Gastrocnemius medialis (tissue), 4 donors: ENCODE data around the gene EFCAB6. TPM values are rescaled to one million over a fixed set of nuclear protein-coding genes. Genes with fewer than 3 reads are reported as not detected.

Experiments
- ATAC-seq, 2 donors: fragments of 150-250 bp; one replicate each; pipeline ENCODE4 v1.9.1; 2016
- DNase-seq, 2 donors: peaks; one replicate each; pipeline ENCODE4 v3.0.0-alpha.2; 2019
- H3K27ac ChIP-seq, 4 donors: fragments of 200-600 bp; sonication (generic); 1 replicate in 1 of 4; 2 replicates in 3 of 4; pipeline ENCODE4 v1.5.1; 2016 to 2018; ENCODE audit warnings: mild to moderate bottlenecking in 2 of 4, moderate library complexity in 1 of 4
- H3K27me3 ChIP-seq, 3 donors: fragments of 200-600 bp; sonication (generic) in 2 of 3; 1 replicate in 1 of 3; 2 replicates in 2 of 3; pipeline versions ENCODE4 v1.5.1 to v1.6.0; 2016 to 2019; ENCODE audit warnings: mild to moderate bottlenecking in 1 of 3, moderate library complexity in 1 of 3
- H3K36me3 ChIP-seq, 2 donors: fragments of 200-600 bp; sonication (generic) in 1 of 2; one replicate each; pipeline ENCODE4 v1.5.1; 2017 to 2018
- H3K4me1 ChIP-seq, 2 donors: fragments of 200-600 bp; sonication (generic) in 1 of 2; one replicate each; pipeline ENCODE4 v1.5.1; 2016 to 2017; ENCODE audit warnings: mild to moderate bottlenecking in 2 of 2
- H3K4me3 ChIP-seq, 4 donors: fragments of 200-600 bp; sonication (generic) in 3 of 4; 1 replicate in 1 of 4; 2 replicates in 3 of 4; pipeline ENCODE4 v1.5.1; 2016 to 2019; ENCODE audit warnings: mild to moderate bottlenecking in 2 of 4
- H3K9me3 ChIP-seq, 3 donors: fragments of 200-600 bp; sonication (generic) in 2 of 3; 1 replicate in 1 of 3; 2 replicates in 2 of 3; pipeline ENCODE4 v1.5.1; 2016 to 2019
- POLR2A ChIP-seq, 2 donors: fragments of 450-650 bp; IDR thresholded peaks; one replicate each; pipeline ENCODE4 v1.6.1; 2017; ENCODE audit warnings: antibody characterized with exemption in 2 of 2, mild to moderate bottlenecking in 2 of 2, moderate library complexity in 2 of 2
- in situ Hi-C, 4 donors: fragments of 200-750 bp; cut with MboI; loops; one replicate each; pipeline versions ENCODE4 v1.15.0 to v1.8.0; 2017; ENCODE audit warnings: low sequenced_read_pairs in 4 of 4
- intact Hi-C: fragments of 100-400 bp; cut with DNase I; formaldehyde crosslinking; loops from one replicate; pipeline ENCODE4 v1.15.1; 2023; ENCODE audit warnings: low total_unique reads
- total RNA-seq, 4 donors: library from RNA; depleted of rRNA; stranded (reverse); fragments of >200 nt; gene quantifications; one replicate each; pipeline versions ENCODE4 v1.1.0 to v1.2.3, GENCODE V29; 2016
- TF ChIP-seq, protein P1 (sequence below), 5 experiments: fragments of 450-650 bp in 3 of 5; fragments of 200-600 bp in 2 of 5; sonication (generic) in 2 of 5; IDR thresholded peaks in 4 of 5; conservative IDR thresholded peaks in 1 of 5; 1 replicate in 4 of 5; 2 replicates in 1 of 5; pipeline ENCODE4 v1.5.1; 2016 to 2019; ENCODE audit warnings: antibody characterized with exemption in 5 of 5, mild to moderate bottlenecking in 3 of 5, moderate library complexity in 3 of 5

EFCAB6 gene
- total RNA-seq, 4 donors from 2014 or later, result 0.07 to 4.4 (median 0.28) TPM

DNA sequence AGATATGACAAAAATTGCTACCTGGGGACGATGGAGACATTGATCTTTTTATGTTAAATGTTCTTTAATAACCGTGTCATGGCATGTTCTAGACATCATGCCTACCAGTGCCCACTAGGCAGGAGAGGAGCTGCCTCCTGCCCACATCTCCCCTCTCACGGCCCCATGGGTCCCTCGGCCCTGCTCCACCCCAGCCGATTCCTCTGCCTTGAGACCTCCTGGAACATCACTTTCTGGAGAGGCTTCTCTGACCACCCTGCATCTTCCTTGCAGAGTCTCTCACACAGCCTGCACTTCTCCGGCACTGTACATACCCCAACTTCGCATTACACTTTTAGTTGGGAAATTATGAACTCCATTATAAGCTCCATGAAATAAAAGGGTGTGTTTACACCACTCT lies 16.8 kb downstream of the EFCAB6 start:
- Histone ChIP-seq H3K4me1 (no peaks in the 10 kb centered on the region), H3K9me3 (no peaks in the 10 kb centered on the region), H3K27me3 (no peaks in the 10 kb centered on the region), H3K36me3 (no peaks in the 10 kb centered on the region), H3K4me3 (no peak overlapping the region), H3K27ac (no peak overlapping the region)
- TF ChIP-seq POLR2A (IDR thresholded peaks at IDR 0.05), result no peak
- TF ChIP-seq, protein P1, sequence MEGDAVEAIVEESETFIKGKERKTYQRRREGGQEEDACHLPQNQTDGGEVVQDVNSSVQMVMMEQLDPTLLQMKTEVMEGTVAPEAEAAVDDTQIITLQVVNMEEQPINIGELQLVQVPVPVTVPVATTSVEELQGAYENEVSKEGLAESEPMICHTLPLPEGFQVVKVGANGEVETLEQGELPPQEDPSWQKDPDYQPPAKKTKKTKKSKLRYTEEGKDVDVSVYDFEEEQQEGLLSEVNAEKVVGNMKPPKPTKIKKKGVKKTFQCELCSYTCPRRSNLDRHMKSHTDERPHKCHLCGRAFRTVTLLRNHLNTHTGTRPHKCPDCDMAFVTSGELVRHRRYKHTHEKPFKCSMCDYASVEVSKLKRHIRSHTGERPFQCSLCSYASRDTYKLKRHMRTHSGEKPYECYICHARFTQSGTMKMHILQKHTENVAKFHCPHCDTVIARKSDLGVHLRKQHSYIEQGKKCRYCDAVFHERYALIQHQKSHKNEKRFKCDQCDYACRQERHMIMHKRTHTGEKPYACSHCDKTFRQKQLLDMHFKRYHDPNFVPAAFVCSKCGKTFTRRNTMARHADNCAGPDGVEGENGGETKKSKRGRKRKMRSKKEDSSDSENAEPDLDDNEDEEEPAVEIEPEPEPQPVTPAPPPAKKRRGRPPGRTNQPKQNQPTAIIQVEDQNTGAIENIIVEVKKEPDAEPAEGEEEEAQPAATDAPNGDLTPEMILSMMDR (IDR thresholded peaks at IDR 0.05 in 4 of 5, conservative IDR thresholded peaks at IDR 0.05 in 1 of 5), result no peak
- ATAC-seq (no peak), DNase-seq (no peak)
- intact Hi-C loops (no loop called here), in situ Hi-C loops (no loop called here)

DNA sequence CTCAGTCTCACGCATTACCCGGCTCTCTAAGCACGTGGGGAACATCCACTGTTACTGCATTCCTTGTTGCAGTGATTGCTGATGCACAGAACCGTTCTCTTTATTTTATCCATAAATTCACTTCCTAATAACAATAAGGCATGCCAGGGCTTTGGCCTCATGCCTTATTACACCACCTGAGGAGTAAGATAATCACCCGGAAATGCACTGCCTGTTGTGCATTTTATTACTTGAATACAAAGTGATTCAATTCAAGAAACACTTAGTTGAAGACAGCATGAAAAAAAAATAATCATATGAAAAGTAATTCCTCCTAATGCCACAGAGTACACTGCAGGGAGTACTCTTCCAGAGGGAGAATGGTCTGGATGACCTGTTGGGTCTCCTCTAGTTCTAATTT lies 19.2 kb downstream of the EFCAB6 start:
- TF ChIP-seq, protein P1 (IDR thresholded peaks at IDR 0.05 in 4 of 5, conservative IDR thresholded peaks at IDR 0.05 in 1 of 5), result no peak
- no peak for TF ChIP-seq POLR2A (IDR thresholded peaks at IDR 0.05)
- Histone ChIP-seq H3K27ac (no peak overlapping the region), H3K36me3 (no peaks in the 10 kb centered on the region), H3K4me1 (no peaks in the 10 kb centered on the region), H3K4me3 (no peak overlapping the region), H3K27me3 (no peaks in the 10 kb centered on the region), H3K9me3 (no peaks in the 10 kb centered on the region)
- no peak for ATAC-seq
- intact Hi-C loops (no loop called here), in situ Hi-C loops (no loop called here)
- no peak for DNase-seq

DNA sequence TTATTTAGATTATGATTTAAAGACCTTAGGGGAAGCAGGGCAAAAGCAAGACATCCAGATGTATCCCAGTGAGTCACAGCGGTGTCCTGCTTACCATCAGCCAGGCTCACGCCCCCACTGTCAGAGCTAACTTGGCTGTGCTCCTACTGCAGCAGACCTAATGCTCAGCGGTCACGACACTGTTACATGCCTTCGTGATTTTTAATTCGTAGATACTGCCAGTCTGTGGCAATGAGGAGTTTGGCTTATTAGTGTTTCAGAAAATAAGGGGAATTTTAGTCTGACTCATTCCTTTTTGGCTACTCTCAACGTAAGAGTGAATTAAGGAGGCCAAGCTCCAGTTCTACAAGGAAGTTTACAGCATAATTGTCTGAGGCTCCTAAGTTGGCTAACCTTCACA lies 22.7 kb downstream of the EFCAB6 start:
- DNase-seq, result no peak
- no peak for ATAC-seq
- Histone ChIP-seq H3K27ac (no peak overlapping the region), H3K9me3 (no peaks in the 10 kb centered on the region), H3K27me3 (no peaks in the 10 kb centered on the region), H3K4me3 (no peak overlapping the region), H3K4me1 (no peaks in the 10 kb centered on the region), H3K36me3 (no peaks in the 10 kb centered on the region)
- TF ChIP-seq POLR2A (IDR thresholded peaks at IDR 0.05), result no peak
- TF ChIP-seq, protein P1 (IDR thresholded peaks at IDR 0.05 in 4 of 5, conservative IDR thresholded peaks at IDR 0.05 in 1 of 5), result no peak
- intact Hi-C loops (no loop called here), in situ Hi-C loops (no loop called here)

DNA sequence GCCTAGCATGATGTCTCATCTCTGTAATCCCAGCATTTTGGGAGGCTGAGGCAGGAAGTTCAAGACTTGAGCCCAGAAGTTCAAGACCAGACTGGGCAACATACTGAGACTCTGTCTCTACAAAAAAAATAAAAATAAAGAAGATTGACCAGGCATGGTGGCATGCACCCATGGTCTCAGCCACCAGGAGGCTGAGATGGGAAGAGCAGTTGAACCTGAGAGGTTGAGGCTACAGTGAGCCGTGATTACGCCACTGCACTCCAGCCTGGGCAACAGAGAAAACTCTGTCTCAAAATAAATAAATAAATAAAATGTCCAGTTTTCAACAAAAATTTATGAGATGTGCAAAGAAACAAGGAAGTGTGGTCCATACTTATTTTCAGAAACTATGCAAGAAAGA lies 28.3 kb downstream of the EFCAB6 start:
- DNase-seq, result no peak
- H3K27me3 ChIP-seq, result no peaks in the 10 kb centered on the region
- no peak overlapping the region for H3K4me3 ChIP-seq
- TF ChIP-seq, protein P1 (IDR thresholded peaks at IDR 0.05 in 4 of 5, conservative IDR thresholded peaks at IDR 0.05 in 1 of 5), result no peak
- TF ChIP-seq POLR2A (IDR thresholded peaks at IDR 0.05), result no peak
- H3K36me3 ChIP-seq, result no peaks in the 10 kb centered on the region
- in situ Hi-C loops, result no loop called here
- no peaks in the 10 kb centered on the region for H3K9me3 ChIP-seq
- ATAC-seq, result no peak
- no peak overlapping the region for H3K27ac ChIP-seq
- intact Hi-C loops, result no loop called here
- H3K4me1 ChIP-seq, result no peaks in the 10 kb centered on the region

DNA sequence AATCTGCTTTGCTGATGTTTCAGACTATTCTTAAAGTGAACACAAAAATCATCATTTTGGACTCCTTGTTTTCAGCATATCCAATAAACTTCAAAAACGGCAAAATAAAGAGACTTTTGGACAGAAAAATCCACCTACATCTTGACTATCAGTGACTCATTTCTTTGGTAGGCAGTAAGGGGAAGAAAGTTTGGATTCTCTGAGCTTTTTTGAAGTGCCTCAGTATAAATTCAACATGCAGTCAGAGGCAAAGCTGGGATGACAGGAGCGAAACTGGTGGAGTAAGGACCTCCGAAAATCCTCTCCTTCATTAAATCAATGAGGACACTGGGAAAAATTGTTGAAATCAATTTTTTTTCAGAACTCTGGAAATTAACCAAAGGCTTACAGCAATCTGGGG lies 29.7 kb downstream of the EFCAB6 start:
- intact Hi-C loops, result no loop called here
- H3K4me1 ChIP-seq, result no peaks in the 10 kb centered on the region
- no peak overlapping the region for H3K4me3 ChIP-seq
- ATAC-seq, result no peak
- H3K9me3 ChIP-seq, result no peaks in the 10 kb centered on the region
- TF ChIP-seq, protein P1 (IDR thresholded peaks at IDR 0.05 in 4 of 5, conservative IDR thresholded peaks at IDR 0.05 in 1 of 5), result no peak
- TF ChIP-seq POLR2A (IDR thresholded peaks at IDR 0.05), result no peak
- H3K27me3 ChIP-seq, result no peaks in the 10 kb centered on the region
- in situ Hi-C loops, result no loop called here
- H3K36me3 ChIP-seq, result no peaks in the 10 kb centered on the region
- DNase-seq, result no peak
- no peak overlapping the region for H3K27ac ChIP-seq
